Fibroblast of upper back skin (primary cell): ENCODE data around the gene MYPN.
"Not testable (repeated sequence)": the region's sequence is repeated elsewhere in the genome, so short reads cannot be mapped to it uniquely, and the experiment has no call there.

Experiments
- DNase-seq: peaks from one replicate; pipeline ENCODE4 v3.0.0-alpha.2; 2013

The MYPN gene

DNA sequence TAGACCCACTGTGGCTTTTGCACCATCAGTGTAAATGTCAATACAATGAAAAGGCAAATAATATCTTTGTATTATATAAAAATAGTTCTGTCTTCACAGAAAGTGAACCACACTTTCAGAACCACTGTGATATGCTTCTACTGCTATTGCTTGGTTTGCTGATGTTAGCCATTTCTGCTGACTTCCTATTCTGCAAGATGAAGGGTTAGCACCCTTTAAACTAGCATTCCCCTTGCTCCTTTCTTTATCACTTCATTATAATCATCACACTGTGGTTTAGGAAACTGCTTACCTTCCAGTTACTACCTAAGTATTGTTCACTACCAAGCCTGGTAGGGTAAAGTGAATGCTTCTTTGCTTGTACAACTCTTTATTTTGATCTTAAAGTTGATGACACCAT is 29.2 kb downstream of the MYPN start:
- no peak for DNase-seq

DNA sequence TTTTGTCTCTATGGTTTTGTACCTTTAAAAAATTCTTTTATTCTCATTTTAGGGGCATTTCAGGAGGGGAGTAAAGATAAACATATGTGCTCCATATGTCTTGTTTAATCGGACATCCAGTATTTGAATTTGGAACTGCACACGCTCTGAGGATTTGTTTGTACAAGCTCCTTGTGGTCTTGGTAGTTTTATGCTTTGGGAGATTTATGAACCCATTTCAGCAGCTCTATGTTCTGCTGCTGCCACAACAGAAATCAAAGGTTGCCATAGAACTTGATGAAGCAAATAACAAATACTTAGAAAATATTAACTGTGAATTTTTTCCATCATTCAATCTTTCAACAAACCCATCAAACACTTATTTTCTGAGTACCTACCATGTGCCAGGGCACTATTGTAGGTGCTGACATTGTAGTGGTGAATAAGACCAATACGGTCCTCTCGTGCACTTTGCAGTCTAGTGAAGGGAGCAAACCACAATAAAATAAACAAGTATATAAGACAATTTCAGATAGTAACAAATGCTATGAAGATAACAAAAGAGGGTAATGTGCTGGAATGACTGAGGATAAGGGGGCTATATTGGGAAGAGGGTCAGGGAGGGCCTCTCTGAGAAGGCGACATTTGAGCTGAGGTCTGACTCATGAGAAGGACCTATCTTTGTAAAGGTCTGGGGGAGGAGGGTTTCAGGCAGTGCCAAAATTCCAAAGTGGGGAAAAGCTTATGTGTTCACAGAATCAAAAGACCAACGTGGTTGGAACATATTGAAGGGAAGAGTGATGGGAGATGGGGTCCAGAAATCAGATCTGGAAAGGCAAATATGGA is 30.4 kb downstream of the MYPN start:
- DNase-seq, result peak; percentile 78

DNA sequence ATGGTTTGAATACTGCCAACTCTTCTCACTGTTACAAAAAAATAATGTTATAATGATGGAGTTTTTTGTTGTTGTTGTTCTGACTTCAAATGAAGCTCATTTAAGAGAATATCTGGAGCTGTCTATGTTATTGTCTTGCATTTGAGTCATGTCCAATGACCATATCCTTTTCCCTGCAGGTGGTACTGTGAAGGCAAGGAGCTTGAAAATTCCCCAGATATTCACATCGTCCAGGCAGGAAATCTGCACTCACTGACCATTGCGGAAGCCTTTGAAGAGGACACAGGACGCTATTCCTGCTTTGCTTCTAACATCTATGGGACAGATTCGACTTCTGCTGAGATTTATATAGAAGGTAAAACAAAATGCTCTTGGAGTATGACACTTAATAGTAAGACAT is 33.5 kb downstream of the MYPN start:
- DNase-seq, result no peak

DNA sequence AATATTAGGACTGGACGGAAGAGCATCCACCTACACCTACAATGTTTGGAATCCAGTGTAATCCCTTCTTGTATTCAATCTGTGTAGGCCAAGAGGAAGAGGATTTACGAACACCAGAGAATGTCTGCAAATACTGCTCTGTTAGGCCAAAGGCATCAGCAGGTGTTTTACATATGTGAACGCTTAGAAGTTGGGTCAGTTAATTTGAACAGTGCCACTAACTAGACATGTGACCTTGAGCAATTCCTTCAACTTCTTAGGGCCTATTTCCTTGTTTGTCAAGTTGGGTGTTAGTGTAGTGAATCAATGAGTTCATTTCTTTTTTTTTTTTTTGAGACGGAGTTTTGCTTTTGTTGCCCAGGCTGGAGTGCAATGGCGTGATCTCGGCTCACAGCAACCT is 35.4 kb downstream of the MYPN start:
- DNase-seq, result no peak

DNA sequence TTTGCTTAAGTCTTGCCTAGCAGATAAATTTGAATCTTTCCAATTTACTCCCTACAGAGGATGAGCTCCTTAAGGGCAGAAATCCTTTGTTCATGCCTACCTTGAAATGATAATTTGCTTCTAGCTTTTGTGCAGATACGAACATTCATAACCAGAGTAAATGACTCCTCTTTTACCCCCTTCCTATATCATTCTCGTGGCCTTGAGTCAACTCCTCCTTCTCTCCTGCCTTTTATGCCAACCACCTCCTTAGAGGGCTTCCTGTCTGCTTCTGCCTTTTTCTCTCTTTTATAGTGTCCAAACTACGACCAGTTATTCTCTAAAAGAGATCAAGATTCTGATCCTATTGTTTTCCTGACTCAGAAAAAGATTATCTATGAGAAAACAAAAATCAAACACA is 36.4 kb downstream of the MYPN start:
- no peak for DNase-seq

DNA sequence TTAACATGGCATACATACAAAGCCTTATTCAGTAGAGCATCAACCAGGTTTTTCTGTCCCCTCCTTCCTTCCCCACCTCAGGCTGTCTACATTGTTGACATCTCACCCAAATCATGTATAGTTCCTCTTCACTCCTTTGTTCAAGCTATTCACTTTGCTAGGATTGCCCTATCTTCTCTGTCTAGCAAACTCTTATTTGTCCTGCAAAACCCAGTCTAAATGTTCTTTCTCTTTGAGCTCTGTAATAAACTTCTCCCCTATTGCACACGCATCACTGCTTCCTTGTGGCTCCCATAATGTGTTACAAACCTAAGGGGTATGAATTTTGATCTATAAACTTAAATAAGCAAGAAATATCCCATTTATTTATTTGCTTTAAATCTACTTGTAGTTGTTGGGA is 36.8 kb downstream of the MYPN start:
- DNase-seq, result no peak

DNA sequence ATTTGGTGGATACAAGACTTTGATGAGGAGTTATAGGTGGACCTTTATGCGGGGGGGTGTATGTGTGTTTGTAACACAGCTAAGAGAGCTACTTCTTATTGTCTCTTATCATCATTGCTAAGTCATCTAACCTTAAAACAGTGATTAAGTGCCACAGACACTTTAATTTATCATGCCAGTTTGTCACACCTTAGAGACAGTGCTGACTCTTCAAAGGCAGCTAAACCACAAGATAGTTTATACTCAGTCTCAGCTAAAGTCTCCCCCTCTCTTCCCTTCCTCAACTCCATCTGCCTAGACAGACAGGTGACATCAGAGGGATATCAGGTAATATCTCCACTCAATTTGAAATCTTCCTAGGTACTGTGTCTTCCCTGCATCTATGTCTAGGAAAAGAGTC is 42.2 kb downstream of the MYPN start:
- DNase-seq, result no peak

DNA sequence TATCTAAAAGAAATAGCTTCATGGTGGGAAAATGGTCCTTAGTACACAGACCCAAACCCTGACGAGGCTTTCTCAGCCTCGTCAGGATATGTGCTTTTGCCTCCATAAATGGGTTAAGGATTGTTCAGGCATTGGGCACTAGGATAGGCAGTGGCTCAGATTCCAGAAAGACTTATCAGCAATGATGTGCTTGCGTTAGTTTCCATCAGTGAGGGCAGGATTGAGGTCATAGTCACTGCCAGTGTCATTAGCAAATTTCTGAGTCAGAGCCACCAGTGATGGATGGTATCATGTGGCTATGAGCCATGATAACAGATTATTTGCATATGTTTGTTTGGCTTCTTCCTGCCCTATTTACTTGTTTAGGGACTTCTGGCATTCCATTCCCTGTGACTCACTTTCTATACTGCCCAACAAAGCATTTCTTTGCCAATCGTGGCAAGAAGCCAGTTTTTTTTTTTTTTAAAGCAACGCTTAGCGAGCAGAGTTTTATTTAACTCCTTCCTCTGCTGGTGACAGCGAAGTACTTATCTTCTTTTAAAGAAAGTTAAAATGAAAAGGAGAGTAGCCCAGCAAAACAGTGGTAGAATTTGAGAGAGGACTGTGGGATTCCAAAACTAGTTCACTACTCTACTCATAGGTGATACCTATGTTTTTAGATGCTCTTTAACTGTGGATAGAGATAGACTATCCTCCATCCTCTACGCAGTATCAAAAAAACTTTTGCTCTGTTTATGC is 44.4 kb downstream of the MYPN start:
- DNase-seq, result peak; percentile 90

DNA sequence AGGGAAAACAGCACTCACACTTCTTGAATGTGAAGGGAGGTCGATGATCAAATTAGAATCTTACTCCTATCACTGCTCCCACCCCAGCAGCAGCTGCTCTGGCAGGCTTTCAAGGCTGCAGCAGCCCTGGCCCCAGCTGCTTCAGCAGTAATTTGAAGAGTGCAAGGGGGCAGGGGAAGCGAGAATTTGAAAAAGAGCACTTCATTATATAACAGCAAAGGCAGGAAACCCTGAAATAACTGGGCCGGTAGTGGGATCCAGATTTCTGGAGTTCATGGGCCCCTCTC is 44.9 kb downstream of the MYPN start:
- peak; percentile 66 for DNase-seq

DNA sequence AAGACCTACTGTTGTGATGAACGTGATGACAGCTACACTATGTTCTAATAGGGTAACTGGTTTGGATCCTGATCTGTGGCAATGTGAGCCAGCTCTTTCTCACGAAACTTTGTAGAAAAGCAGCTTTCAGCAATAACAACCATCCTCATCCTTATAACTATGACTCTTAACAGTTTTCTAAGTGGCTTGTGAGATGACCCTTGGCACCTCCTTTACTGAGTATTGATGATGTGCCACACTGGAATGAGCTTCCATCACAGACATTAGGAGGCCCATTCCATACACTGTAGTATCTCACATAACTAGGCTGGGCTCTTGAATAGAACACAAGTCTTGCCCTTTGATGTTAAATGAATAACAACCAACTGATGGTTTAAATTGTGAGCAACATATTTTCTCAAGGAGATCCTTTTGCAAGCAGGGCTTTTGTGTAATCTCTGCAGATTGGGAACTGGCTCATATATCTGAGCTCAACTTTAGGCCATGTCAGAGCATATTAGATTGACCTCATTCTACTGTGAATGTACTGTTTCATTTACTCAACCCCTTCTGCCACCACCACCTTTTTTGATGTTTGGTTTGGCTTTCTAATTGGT is 46.4 kb downstream of the MYPN start:
- DNase-seq, result peak; percentile 31

DNA sequence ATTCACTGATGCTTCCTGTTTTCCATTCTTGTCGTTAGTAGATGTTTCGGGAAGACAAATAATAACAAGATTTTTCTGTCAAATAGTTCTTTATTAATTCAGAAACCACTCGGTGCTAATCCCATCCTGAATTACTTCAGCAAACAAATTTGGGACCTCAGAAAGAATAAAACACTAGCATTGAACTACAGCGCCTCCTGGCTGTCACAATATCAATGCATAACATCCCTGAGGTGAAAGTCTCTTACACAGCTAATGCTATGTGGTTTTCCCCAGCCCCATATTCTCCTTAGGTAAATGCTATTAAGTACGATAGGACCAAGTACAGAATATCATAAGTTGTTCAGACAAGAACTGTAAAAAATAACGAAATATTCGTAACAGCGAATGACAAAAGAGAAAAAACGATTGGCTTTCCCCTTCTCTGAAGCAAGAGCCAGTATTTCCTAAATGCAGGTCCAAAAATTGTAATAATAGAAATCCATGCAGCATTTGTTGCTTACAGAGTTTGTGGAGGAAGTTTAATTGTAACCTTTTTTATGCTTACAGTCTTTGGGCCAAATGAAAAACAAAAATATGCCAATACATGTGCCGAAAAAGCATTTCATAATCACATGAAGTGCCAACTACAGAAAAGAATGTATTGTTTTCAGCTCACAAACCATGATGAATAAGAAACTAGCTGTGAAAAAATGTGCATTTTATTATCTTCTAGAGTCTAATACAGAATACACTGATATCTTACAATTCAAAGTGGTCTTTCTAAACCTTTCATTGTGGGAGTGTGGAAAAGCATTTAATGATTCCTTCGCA is 47.3 kb downstream of the MYPN start:
- DNase-seq, result peak; percentile 74

DNA sequence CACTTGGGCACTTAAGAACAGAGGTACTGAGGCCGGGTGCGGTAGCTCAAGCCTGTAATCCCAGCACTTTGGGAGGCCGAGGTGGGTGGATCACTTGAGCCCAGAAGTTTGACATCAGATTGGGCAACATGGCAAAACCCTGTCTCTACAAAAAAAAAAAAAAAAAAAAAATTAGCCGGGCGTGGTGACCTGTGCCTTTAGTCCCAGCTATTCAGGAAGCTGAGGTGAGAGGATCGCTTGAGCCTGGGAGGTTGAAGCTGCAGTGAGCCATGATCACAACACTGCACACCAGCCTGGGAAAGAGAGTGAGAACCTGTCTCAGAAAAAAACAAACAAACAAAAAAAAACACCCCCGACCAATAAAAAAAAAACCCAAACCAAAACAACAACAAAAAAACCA is 48.2 kb downstream of the MYPN start:
- DNase-seq, result not testable (repeated sequence)

DNA sequence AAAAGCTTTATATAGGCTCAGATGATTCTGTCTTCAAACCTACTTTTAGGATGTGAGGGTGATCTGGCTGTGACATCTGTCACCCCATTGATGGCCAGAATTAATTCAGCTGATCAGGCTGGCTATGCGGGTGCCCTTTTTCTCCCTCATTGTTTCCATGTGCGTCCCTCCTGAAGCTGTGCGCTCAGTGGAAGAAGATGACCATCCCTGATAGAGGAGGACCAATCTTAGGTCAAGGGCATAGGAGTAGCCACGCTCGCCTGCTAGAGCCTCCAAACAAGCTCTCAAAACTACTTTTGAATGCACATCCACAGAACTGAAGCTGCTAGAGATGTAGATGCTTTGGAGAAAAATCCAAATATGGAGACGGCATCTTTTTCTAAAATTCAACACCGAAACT is 48.7 kb downstream of the MYPN start:
- no peak for DNase-seq

DNA sequence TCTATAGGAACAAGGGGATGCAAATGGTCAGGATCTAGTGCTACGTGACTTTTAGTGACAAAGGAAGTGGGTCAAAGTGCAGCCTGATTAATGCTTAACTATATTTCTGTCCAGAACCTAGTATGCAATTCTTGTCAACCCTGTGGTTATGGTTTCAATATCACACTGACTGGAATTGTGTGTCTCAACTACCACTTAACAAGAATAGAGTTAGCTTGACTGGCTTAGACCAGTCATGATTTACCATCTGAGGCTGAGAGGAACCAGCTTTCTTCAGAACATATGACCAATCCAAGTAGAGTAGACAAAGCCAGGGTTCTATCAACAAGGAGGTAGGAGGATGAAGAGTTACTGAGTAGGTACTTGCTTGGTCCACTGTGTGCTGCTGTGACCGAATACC is 54.4 kb downstream of the MYPN start:
- no peak for DNase-seq

DNA sequence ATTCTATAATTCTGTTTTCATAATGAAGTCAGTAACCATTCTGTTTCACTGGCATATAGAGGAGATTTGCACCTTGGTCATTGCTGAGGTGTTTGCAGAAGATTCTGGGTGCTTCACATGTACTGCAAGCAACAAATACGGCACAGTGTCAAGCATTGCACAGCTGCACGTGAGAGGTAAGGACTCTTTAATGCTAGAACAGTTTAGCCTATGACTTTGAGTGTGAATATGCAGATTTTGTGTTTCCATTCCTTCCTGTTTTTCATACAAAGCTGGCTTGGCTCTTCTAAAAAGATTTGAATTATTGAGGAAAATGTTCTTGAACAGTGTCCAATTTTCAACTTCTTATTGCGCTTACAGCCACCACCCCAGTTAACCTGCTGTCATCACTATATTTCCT is 56.4 kb downstream of the MYPN start:
- DNase-seq, result no peak

DNA sequence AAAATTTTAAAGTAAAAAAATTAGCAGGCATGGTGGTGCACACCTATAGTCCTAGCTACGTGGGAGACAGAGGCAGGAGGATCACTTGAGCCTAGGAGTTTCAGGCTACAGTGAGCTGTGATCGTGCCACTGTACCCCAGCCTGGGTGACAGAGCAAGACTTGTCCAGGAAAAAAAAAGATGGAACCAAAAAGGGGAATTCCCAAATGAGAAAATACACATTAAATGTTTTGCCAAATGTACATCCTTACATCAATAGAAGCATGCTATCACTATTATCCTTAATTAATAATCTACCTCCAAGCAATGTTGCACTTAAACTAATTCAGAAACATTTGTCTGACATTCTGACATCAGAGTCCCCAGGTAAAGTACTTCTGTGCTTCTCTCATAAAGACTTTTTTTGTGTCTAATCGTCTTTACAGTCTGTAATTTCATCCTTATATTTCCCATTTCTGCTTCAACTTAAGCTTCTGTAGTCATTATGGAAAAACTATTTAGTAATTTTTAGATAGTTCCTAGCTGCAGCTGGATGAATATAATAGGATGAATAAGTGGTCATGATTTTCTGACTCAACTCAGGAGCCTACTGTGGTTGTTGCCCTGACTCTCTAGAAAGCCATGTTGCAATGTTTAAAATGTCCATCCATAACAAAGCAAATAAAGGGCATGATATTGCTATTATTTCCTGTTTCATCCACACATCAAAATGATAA is 57.7 kb downstream of the MYPN start:
- no peak for DNase-seq

DNA sequence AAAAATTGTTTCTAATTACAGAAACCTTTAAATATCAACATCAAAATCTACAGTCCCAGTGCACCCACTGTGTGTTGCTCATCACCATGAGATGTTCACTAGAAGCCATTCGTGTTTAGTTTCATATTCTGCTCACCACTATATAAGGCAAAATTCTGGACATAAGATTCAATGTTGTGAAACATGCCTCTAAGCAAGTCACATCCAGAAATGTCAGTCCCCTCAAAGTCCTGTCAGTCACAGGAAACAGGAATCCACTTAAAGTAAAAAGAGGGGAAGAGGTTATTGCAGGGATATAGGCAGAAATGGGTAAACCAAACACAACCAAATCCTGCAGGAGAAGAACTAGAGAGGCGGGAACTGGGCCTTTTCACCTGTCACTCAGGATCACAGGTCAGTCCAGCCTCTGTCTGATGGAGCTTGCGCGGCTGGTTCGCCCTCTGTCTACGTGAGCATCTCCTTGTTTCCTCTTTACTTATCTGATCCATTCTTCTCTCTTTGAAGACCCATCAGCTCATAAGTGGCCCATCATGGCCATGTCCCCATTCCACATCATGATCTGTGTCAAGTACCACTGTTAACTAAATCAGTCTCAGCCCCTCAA is 58.4 kb downstream of the MYPN start:
- DNase-seq, result no peak

DNA sequence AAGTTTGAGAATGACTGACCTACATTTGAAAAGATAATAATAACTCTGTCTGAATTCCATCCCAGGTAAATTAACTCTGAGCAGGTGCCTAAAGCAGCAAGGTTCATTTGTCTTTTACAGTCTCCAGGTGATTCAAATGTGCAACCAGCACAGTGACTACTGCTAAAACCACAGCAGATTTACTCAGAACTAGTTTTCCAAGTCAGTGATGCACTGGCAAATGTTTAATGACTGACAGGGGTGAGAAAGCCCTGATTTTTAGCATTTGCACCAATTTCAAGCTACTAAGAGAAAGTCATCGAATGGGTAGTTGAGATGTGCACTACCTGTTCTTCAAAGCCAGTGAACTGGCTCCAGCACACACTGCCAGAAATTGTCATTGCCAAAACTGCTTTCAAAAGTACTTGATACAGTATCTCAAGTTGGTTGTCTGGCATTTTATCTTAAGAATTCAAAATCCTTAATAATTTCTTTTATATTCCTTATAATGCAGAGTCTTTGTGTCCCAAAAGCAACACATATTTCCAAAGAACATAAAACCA is 62.3 kb downstream of the MYPN start:
- DNase-seq, result no peak

DNA sequence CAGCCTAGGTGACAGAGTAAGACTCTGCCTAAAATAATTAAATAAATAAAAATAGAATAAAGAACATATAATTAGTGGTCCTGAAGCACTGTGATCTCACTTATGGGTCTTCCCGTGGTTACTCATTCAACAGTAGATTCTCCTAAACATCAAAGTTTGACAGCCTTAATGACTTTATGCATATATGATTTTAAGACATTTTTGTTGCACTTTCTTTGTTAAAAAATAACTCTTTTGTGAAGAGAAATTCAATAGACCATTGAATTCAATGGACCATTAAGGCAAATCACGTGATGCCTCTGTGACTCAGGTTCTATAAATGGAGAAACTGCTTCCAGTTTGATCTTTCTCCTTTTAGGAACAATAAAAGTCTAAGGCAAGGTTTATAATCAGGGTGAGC is 63.0 kb downstream of the MYPN start:
- DNase-seq, result no peak

DNA sequence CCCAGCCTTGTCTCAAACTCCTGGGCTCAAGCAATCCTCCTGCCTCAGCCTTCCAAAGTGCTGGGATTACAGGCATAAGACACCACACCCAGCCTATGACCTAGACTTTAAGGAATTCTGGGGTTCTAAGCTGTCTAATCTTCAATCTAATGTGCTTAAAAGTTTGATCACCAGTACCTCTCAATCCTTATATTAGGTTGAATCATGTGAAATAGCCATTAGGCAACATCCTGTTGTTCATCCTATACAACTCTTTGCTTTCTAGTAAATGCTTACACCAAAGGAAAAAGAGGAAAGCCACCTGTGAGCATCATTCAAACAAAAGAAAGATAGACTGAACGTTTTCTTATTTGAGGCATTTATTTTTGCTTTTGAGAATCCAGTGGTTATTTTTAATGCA is 66.7 kb downstream of the MYPN start:
- DNase-seq, result no peak

DNA sequence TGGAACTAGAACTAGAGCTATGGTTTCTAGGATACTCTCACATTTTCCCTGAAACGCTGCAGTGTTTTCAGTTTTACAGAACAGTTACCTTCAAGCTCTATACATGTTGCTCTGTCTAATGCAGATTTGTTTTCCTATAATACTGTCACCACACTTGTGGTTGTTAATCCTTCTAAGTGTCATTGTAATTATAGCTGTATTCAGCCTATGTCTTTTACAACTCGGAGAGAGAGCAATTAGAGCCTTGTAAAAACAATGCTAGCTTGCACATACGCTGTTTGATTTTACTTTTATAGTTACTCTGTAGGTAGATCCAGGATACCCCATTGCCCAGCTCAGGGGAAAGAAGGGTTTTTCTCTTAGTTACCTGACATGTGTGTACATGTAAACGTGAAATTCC is 67.5 kb downstream of the MYPN start:
- DNase-seq, result no peak

DNA sequence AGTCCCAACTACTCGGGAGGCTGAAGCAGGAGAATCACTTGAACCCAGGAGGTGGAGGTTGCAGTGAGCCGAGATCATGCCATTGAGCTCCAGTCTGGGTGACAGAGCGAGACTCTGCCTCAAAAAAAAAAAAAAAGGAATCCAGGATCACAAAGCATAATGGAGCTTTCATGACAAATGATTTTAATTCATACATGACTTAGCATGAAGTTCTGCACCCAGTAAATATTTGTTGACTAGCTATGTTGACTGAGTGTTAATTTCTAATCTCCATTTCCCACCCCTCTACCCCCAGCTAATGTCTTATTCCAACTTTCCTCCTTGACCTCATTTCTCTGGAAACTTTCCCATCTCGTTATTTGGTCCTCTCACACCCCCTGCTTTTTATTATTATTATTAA is 69.3 kb downstream of the MYPN start:
- no peak for DNase-seq
